HG03378 (cell line): ENCODE results near the gene AQP1.

Experiments used
- ATAC-seq: cut with Tn5 transposase; IDR thresholded peaks from one replicate; pipeline ENCODE4 v1.9.1; 2021; ENCODE audit warnings: mild to moderate bottlenecking, moderate library complexity; ENCODE audit not compliant: unreplicated experiment

The AQP1 gene

GRCh38 chr7:30911561-30911969 is at the start of gene AQP1:
Gene AQP1 (plus strand): TSS chr7:30911853. CDS start chr7:30911910, 57 bp downstream.
- no peak for ATAC-seq

GRCh38 chr7:30862995-30863705 is 48.5 kb upstream of the AQP1 start:
- no peak for ATAC-seq

GRCh38 chr7:30863706-30864035 is 48.0 kb upstream of the AQP1 start:
- ATAC-seq = no peak

DNA sequence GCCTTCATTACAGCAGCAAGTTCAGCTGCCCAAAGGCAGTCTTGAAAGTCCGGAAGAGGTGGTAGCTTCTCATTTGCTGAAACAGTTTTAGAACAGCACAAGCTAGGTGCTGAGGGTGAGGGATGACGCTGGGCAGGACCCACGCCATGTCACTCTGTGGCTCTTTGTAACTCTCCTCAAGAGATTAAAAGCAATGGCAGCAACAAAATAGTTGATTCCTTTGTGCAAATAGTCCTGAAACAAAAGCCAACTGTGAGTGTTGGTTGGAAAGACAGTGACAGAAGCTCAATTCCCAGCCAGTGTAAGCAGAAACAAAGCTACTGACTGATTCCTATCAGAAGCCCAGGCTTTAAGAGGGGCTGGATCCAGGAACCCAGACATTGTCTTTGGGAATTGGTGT is 47.6 kb upstream of the AQP1 start:
- ATAC-seq = no peak

DNA sequence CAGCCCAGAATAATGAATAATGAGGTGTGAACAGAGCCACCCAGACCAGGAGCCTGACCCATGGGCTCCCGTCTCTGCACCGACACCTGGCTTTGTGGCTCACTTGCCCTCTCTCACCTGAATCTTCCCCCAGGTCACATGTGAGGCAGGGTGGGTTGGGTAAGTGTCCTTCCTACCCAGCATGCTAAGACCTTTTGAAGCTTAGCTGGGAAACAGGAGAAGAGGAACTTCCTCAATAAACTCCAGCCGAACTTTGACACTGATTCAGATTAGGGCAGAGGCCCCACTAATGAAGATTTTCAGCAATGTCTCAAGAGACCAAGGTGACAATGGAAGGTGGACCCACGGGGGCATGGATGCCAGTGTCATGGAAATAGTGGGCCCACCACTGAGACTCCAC is 46.6 kb upstream of the AQP1 start:
- no peak for ATAC-seq

GRCh38 chr7:30865821-30866220 is 45.8 kb upstream of the AQP1 start:
- ATAC-seq = no peak

DNA sequence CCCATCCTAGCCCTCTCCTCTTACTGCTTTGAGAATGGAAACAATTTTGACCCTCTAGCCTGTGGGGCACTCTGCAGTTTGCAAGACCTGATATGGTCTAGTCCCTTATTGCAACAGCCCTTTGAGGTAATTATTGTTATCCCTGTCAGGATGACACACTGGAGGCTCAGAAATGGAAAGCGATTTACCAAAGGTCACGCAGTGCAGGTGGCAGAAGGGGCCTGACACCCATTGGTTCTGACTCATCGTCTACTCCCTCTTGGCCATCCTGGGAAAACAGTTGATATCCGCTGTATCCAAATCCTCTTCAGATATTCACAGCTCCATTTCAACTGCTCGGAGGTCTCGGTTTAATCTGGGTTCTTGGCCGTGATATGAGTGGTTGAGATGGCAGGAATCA is 44.7 kb upstream of the AQP1 start:
- ATAC-seq = no peak

DNA sequence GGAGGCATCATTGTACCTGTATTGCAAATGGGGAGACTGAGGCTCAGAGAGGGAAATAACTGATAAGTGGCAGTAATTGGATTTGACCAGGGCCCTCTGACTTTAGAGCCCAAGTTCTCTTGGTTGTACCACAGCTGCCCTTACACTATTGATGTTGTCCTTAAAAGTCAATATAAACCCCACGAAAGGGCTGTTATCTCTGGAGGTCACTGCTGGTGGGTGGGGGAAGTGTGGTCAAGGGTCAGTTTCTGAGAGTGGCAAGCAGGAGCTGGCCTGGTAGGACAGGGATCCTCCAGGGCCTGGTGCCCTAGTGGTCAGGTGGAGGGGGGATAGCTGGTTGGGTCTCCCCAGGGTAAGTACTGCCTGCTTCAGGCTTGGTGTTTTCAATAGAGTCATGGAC is 44.2 kb upstream of the AQP1 start:
- ATAC-seq = no peak

- no peak for ATAC-seq
These were observed 41.6 kb upstream of the AQP1 start for GRCh38 chr7:30869794-30870611.

DNA sequence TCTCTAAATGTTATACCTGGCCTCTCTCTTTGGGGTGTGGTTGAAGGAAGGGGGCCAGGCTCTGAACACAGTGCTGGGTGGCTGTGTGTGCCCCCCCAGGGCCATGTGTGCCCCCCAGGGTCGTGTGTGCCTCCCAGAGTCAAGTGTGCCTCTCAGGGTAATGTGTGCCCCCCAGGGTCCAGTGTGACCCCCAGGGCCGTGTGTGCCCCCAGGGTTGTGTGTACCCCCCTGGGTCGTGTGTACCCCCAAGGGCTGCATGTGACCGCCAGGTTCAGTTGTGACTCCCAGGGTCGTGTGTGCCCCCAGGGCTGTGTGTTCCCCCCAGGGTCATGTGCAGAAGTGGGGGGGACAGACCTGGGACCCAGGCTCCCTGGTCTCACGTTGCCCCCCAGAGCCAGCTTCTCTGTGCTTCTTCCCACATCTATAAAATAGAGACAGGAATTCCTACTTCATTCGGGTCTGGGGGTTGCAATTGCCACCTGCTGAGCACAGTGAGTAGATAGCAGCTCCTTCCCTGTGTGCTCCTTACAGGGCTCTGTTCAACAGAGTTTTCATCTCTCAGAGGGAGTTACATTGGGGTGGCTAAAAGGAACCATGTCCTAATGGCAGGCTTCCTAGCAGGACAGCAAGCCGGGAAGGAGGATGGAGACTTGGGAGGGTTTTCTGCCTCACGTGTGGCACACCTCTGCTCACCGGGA is 40.7 kb upstream of the AQP1 start:
- ATAC-seq = no peak

DNA sequence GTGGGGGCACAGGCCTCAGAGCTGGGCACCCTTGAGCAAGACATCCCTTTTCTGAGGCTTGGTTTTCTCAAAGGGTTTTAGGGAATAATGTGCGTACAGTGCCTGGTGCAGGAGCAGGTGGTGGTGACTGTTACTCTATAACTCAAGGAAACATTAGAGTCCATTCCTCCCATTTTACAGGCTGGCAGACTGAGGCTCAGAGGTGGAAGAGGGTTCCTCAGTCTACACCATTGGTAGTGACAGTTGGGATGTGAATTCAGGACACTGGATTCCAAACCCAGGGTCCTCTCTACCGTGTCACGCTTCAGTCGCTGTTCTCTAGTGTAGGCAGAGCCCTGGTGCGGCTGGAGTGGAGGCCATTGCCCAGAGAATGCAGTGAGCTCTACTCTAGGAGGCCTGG is 40.0 kb upstream of the AQP1 start:
- no peak for ATAC-seq

DNA sequence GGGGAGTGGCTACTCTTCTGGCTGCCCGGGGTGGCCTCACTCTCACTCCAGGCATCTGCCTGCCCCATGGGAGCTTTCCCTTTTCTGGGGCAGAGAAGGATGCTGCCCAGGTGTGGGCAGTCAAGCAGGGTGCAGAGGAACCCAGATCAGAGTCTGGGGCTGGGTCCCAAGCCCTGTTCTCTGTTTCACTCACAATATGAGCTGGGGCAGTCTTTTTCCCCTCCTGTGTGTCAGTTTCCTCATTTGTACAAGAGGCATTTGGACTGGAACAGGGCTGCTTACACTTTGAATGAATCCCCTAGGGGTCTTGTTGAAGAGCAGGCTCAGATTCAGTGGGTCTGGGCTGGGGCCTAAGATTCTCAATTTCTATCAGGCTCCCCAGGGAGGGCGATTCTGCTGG is 38.4 kb upstream of the AQP1 start:
- no peak for ATAC-seq

GRCh38 chr7:30873656-30874055 is 38.0 kb upstream of the AQP1 start:
- ATAC-seq = no peak

DNA sequence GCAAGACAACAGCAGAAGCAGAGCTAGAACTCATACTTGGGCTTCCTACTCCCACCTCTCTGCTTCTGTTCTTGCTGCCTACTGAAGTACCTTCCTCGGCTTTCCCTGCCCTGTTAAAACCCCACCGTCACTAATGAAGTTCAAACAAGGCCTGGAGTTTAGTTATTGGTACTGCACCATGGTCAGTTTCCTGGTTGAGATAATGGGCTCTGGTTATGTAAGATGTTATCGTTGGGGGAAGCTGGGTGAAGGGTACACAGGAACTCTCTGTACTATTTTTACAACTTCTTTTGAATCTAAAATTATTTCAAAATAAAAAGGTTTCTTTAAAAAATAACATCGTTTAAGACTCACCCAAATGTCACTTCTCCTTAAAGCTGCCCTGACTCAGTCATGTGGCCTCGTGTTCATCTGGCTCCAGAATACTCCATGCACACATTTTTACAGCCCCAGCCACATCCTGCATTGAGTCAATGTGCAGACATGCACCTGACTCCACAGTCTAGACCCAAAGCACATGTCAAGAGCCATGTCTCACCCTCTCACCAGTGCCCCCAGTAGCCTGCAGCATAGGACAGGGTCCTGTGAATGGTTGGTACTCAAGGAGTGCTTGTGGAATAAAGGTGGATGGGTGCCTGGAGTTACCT is 36.9 kb upstream of the AQP1 start:
- no peak for ATAC-seq

DNA sequence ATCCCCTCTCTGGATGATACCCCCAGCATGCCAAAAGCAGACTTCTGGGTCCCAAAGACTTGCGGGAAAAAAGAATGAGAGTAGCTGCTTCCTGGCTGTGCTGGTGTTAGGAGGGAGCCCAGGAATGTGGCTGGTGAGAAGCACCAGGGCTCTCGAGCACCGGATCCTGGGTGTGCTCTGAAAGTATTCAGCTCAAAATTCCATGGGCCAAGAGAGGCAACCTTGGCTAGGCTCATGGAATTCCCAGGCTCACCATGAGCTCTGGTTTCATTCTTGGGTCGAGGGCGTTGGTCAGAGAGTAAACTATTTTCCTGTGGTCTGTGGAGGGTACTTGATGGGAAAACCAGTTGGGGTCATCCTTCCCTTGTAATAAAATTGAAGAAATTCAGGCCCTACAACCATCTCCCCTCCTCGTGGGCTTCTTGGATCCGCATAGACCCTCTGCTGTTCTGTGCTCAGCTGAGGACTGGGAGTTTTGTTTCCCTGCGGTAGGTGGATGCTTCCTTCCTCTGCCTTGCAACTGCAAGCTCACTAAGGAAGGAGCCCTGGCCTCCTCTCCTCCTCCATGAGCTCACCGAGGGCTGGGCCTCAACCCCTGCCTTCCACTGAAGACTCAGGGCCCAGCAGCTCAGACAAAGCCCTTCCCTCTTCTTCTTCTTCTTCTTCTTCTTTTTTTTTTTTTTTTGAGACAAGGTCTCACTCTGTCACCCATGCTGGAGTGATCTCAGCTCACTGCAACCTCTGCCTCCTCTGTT is 34.5 kb upstream of the AQP1 start:
- ATAC-seq = no peak

- no peak for ATAC-seq
These were observed 33.7 kb upstream of the AQP1 start for GRCh38 chr7:30877993-30878392.

DNA sequence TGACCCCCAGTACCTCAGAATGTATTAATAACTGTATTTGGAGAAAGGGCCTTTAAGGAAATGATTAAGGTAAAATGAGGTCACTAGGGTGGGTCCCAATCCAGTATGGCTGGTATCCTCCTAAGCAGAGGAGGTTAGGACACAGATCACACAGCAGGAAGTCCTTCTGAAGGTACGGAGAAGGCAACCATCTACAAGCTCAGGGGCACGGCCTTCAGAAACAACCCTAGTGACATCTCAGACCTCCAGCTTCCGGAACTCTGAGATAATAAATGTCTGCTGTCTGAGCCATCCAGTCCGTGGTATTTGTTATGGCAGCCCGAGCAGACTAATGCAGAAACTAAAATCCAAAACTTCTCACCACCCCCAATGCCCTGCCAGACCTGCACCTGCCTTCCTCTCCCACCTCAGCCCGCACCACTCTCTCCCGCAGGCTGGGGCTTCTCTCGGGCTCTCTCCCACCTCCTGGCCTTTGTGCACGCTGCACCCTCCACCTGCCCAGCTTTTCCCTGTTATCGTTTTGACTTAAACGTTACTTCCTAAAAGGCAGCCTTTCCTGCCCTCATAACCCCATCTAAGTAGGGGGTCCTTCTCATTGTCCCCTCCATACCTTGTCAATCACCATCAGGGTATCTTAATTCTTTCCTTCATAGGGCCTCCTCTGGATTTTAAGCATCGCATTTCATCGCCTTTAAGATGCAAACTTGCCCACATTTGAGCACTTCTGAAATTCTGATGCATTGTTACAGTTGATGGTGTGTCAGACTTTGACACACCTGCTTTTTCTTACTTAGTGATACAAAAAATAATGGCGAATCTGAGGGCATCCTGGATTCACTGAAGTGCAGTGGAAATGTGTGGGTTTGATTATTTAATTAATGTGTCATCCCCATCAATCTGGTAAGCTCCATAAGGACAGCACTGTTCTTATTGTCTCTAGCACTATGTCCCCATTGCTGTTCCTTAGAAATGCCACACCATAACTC is 32.2 kb upstream of the AQP1 start:
- no peak for ATAC-seq

DNA sequence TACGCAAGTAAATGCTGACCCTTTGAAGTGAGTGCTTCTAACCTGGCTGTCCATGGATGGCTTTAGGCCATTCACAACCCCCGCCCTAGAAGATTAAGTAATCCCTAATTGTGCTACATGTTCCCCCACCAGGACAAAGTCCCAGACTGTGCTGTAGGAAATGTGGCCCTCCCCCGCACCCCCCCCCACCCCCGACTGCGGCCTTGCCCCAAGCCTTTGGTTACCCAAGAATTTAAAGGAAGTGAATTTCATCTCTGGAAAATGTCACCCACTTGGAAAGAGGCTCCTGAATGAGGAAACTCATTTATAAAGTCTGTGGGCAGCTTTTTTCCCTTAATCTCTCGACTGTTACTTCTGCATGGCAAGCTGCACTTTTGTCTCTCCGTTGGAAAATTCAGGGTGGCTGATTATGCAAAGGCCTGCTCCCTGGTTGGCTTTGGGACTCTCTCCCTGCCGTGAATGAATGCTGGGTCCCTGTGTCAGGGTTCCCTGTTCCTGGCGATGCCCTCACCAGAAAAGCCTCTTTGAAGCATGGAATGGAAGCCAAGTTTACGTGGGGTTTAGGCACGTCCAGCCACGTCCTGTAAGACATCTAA is 31.4 kb upstream of the AQP1 start:
- ATAC-seq = no peak

DNA sequence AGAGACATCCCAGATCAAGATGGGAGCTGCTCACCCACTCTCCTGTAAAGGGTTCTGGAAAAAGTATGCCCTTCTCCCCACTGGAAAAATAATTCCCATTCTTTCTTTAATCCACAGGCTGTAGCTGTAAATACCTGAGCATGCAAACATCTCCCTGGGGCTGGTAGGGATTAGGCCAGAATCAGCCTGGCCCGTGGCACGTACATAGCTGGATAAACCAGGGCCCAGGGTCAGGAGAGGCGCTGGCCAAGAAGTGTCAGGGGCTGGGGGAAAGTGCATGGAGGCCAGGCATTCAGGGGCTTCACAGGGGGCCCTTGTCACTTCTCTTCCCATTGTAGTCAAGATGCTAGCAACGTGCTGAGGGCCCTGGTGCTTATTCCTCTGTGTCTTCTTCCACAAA is 30.7 kb upstream of the AQP1 start:
- no peak for ATAC-seq
